ENCODE data around the gene NEFH.
"Not testable (repeated sequence)": the region's sequence is repeated elsewhere in the genome, so short reads cannot be mapped to it uniquely, and the experiment has no call there.

Gene NEFH

GRCh38 chr22:29463629-29464028 is 16.4 kb upstream of the NEFH start:
- in situ Hi-C loops (cut with MboI; ENCODE audit: low sequenced_read_pairs) = no loop called here

DNA sequence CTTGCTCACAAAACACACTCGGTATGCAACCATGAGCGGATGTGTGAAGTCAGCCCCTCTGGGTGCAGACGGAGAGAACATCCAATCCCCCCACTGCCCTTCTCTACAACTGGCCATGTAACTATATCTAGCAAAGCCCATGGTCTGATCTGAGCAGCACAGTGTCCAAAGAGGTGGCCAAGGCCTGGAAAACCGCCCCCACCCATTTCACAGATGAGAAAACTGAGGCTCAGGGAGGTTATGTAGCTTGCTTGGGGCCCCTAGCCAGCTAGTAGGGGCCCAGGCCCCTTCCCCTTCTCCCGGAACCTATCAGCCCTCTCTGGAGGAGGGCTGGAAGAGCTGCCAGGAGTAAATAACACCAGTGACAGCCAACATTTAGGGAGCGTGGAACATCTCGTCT is 15.4 kb upstream of the NEFH start:
- in situ Hi-C loops (cut with MboI; ENCODE audit: low sequenced_read_pairs) = no loop called here

DNA sequence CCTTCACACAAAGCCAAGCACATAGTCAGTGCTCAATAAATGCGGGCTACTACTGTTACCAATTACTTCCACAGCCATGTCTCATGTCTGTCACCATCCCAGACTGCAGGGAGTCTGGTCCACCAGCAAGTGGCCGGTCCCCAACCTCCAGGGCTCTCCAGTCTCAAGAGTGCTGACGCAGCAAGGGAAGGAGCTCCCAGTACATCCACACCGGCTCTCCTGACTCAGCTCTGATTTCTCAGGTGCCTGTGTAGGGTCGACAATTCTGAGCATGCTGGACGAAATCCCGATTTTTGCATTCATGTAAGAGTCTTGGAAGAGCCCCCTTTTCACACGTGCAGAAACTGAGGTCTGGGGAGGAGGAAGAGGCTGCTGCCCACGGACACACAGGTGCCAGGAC is 10.3 kb upstream of the NEFH start:
- in situ Hi-C loops (cut with MboI; ENCODE audit: low sequenced_read_pairs) = no loop called here

GRCh38 chr22:29470159-29470855 is 9.7 kb upstream of the NEFH start:
- in situ Hi-C loops (cut with MboI; ENCODE audit: low sequenced_read_pairs) = no loop called here

GRCh38 chr22:29473001-29473400 is 7.0 kb upstream of the NEFH start:
- in situ Hi-C loops (cut with MboI; ENCODE audit: low sequenced_read_pairs) = no loop called here

- in situ Hi-C loops (cut with MboI; ENCODE audit: low sequenced_read_pairs) = no loop called here
Observed at GRCh38 chr22:29475550-29475949, 4.5 kb upstream of the NEFH start.

- in situ Hi-C loops (cut with MboI; ENCODE audit: low sequenced_read_pairs) = no loop called here
Observed at GRCh38 chr22:29476116-29476515, 3.9 kb upstream of the NEFH start.

DNA sequence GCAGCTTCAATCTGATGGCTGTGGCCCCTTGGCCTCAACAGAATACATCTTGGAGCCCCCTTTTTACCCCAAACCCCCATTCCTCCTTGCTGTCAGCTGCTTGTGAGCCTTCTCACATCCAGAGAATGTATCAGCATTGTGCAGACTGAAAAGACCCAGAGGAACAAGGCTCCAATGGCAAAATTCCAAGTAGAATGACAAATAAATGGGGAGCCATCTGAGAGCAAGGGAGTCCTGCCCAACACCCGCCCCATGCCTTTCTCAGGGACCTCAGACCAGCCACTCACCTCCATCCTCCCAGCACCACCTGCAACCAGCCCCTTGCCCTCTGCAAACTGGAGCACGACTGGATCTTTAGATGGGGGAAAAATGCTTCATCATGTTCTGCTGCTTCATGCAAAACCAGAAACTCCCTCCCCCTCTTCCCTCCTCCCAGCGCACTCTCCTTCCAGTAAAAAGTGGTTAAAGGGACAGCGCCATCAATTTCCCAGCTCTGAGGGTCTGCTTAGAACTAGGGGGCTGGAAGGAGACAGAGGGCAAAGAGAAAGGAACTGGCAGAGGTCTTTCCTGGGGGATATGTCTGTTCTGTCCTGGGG is 2.2 kb upstream of the NEFH start:
- in situ Hi-C loops (cut with MboI; ENCODE audit: low sequenced_read_pairs) = no loop called here

GRCh38 chr22:29478326-29479276 is 1.4 kb upstream of the NEFH start:
- in situ Hi-C loops (cut with MboI; ENCODE audit: low sequenced_read_pairs) = no loop called here

GRCh38 chr22:29480262-29480511 is 169 bp downstream of the NEFH start:
- in situ Hi-C loops (cut with MboI; ENCODE audit: low sequenced_read_pairs) = no loop called here

GRCh38 chr22:29480512-29481264 is 670 bp downstream of the NEFH start:
- in situ Hi-C loops (cut with MboI; ENCODE audit: low sequenced_read_pairs) = no loop called here

- in situ Hi-C loops (cut with MboI; ENCODE audit: low sequenced_read_pairs) = no loop called here
Observed at GRCh38 chr22:29481265-29482000, 1.4 kb downstream of the NEFH start.

DNA sequence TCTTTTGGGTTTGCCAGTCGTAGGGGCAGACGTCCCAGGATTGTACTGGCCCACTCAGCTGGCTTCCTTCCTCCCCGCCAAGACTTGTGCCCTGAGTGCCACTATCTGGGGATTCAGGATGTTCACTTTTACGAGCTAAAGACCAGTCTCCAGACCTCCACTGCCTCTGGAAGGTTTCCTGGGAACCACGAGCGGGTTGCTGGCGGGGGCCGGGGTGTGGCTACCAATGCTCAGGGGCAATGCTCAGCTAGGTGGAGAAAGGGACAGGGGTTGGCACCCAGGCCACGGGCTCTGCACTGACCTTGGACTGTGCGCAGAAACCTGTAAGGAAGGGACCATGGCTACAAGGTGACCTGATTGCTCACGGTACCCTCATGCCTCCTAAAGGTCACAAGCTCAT is 2.2 kb downstream of the NEFH start:
- in situ Hi-C loops (cut with MboI; ENCODE audit: low sequenced_read_pairs) = no loop called here

GRCh38 chr22:29482726-29483125 is 2.7 kb downstream of the NEFH start:
- in situ Hi-C loops (cut with MboI; ENCODE audit: low sequenced_read_pairs) = no loop called here

- in situ Hi-C loops (cut with MboI; ENCODE audit: low sequenced_read_pairs) = no loop called here
Observed at GRCh38 chr22:29483254-29483653, 3.2 kb downstream of the NEFH start.

DNA sequence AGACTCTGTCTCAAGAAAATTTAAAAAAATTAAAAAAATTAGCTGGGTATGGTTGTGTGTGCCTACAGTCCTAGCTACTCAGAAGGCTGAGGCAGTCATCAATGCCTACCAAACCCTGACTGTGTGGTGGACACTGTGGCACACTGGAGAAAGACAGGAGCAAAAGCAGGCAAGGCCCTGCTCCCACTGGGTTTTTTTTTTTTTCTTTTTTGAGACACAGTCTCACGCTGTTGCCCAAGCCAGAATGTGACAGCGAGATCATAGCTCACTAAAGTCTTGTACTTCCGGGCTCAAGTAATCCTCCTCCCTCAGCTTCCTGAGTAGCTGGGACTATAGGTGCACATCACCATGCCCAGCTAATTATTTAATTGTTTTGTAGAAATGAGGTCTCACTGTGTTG is 4.6 kb downstream of the NEFH start:
- in situ Hi-C loops (cut with MboI; ENCODE audit: low sequenced_read_pairs) = no loop called here

GRCh38 chr22:29485448-29485847 is 5.4 kb downstream of the NEFH start:
- in situ Hi-C loops (cut with MboI; ENCODE audit: low sequenced_read_pairs) = no loop called here

- in situ Hi-C loops (cut with MboI; ENCODE audit: low sequenced_read_pairs) = no loop called here
Observed at GRCh38 chr22:29487426-29487986, 7.5 kb downstream of the NEFH start.

DNA sequence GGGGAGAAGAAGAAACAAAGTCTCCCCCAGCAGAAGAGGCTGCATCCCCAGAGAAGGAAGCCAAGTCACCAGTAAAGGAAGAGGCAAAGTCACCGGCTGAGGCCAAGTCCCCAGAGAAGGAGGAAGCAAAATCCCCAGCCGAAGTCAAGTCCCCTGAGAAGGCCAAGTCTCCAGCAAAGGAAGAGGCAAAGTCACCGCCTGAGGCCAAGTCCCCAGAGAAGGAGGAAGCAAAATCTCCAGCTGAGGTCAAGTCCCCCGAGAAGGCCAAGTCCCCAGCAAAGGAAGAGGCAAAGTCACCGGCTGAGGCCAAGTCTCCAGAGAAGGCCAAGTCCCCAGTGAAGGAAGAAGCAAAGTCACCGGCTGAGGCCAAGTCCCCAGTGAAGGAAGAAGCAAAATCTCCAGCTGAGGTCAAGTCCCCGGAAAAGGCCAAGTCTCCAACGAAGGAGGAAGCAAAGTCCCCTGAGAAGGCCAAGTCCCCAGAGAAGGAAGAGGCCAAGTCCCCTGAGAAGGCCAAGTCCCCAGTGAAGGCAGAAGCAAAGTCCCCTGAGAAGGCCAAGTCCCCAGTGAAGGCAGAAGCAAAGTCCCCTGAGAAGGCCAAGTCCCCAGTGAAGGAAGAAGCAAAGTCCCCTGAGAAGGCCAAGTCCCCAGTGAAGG is 9.2 kb downstream of the NEFH start:
- in situ Hi-C loops (cut with MboI; ENCODE audit: low sequenced_read_pairs) = not testable (repeated sequence)

DNA sequence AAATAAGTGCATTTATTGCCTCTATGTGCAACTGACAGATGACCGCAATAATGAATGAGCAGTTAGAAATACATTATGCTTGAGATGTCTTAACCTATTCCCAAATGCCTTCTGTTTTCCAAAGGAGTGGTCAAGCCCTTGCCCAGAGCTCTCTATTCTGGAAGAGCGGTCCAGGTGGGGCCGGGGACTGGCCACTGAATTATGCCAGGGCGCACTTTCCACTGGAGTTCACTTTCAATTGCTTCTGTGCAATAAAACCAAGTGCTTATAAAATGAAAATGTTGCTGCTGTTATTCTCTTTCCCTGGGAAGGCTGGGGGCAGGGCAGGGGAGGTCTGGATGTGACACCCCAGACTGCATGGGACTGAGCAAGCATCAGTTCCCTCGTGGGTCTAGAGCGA is 11.0 kb downstream of the NEFH start:
- in situ Hi-C loops (cut with MboI; ENCODE audit: low sequenced_read_pairs) = no loop called here

All from HL-60/S4 (cell line).